H1 (cell line): ENCODE data around the gene KDM8. TPM values are rescaled to one million over a fixed set of nuclear protein-coding genes. Genes with fewer than 3 reads are reported as not detected.

Experiments used
- CTCF ChIA-PET: fragments of 300-600 bp; sonication (Branson Sonifier 250); formaldehyde crosslinking; loops from one replicate; lab custom pipeline; 2021; ENCODE audit not compliant: partially characterized antibody; lab: Charles Lee
- POLR2A ChIA-PET: fragments of 300-600 bp; sonication (Branson Sonifier 250); formaldehyde crosslinking; loops from one replicate; lab custom pipeline; 2021; ENCODE audit warnings: inconsistent platforms; ENCODE audit not compliant: partially characterized antibody; lab: Charles Lee
- DNase-seq, 2 experiments: peaks; one replicate each; pipeline versions ENCODE4 v3.0.0 to v3.0.0-alpha.2; 2010 to 2022; ENCODE audit warnings: low spot score in 2 of 2, low read depth in 1 of 2, mixed read lengths in 1 of 2
- FAIRE-seq: peaks from 2 replicates; lab custom pipeline; 2011; peaks lifted over from hg19 to GRCh38; lab: Jason Lieb, UNC
- H2AFZ ChIP-seq: 2 replicates; pipeline ENCODE4 v1.8.1; 2012; ENCODE audit warnings: low read length, inconsistent platforms
- H2AK5ac ChIP-seq: 2 replicates; pipeline ENCODE4 v1.6.1; 2013; ENCODE audit warnings: low read depth, low read length
- H2BK120ac ChIP-seq: replicated peaks from 2 replicates; pipeline ENCODE3; 2013; ENCODE audit warnings: low read depth, low read length, inconsistent platforms
- H2BK12ac ChIP-seq: 2 replicates; pipeline ENCODE4 v1.6.1; 2013; ENCODE audit warnings: low read depth, low read length
- H2BK15ac ChIP-seq: 2 replicates; pipeline ENCODE4 v1.6.1; 2013; ENCODE audit warnings: low read length
- H2BK20ac ChIP-seq: 2 replicates; pipeline ENCODE4 v1.6.1; 2013; ENCODE audit warnings: low read length
- H2BK5ac ChIP-seq: 2 replicates; pipeline ENCODE4 v1.6.1; 2013; ENCODE audit warnings: low read depth, low read length
- H3K14ac ChIP-seq: 2 replicates; pipeline ENCODE4 v1.6.1; 2013; ENCODE audit warnings: inconsistent platforms; ENCODE audit not compliant: insufficient read length
- H3K18ac ChIP-seq: 2 replicates; pipeline ENCODE4 v1.6.1; 2013; ENCODE audit warnings: low read length; ENCODE audit errors: extremely low read depth
- H3K23ac ChIP-seq: 2 replicates; pipeline ENCODE4 v1.6.1; 2013; ENCODE audit warnings: inconsistent platforms; ENCODE audit not compliant: insufficient read length
- H3K23me2 ChIP-seq: 2 replicates; pipeline ENCODE4 v1.6.1; 2013; ENCODE audit warnings: low read depth, low read length
- H3K27ac ChIP-seq: 2 replicates; pipeline ENCODE4 v1.6.1; 2011; ENCODE audit warnings: low read depth, low read length, inconsistent platforms
- H3K27me3 ChIP-seq, 4 experiments: replicated peaks in 1 of 4; 1 replicate in 1 of 4; 2 replicates in 3 of 4; pipeline versions ENCODE4 v1.6.1 to v1.8.1; 2011 to 2013; ENCODE audit warnings: low read length in 3 of 4, mild to moderate bottlenecking in 3 of 4, inconsistent platforms in 2 of 4, mixed read lengths in 2 of 4, moderate library complexity in 1 of 4; ENCODE audit not compliant: control insufficient read depth in 3 of 4, insufficient read depth in 3 of 4; ENCODE audit errors: extremely low read depth in 1 of 4
- H3K36me3 ChIP-seq, 4 experiments: 2 replicates each; pipeline versions ENCODE4 v1.6.1 to v1.8.1; 2011 to 2013; ENCODE audit warnings: mild to moderate bottlenecking in 4 of 4, low read length in 3 of 4, moderate library complexity in 2 of 4, control low read depth in 1 of 4, inconsistent platforms in 1 of 4; ENCODE audit not compliant: insufficient read depth in 4 of 4, control insufficient read depth in 2 of 4
- H3K4ac ChIP-seq: replicated peaks from 2 replicates; pipeline ENCODE3; 2013; ENCODE audit warnings: low read length, low read depth, mixed read lengths, inconsistent platforms; ENCODE audit not compliant: insufficient read length
- H3K4me1 ChIP-seq, 4 experiments: replicated peaks in 1 of 4; 1 replicate in 1 of 4; 2 replicates in 3 of 4; pipeline versions ENCODE4 v1.6.1 to v1.8.1; 2011 to 2013; ENCODE audit warnings: low read length in 3 of 4, inconsistent platforms in 2 of 4, mixed read lengths in 1 of 4; ENCODE audit not compliant: insufficient read depth in 4 of 4, control insufficient read depth in 3 of 4
- H3K4me2 ChIP-seq, 2 experiments: 2 replicates each; pipeline versions ENCODE4 v1.6.1 to v1.8.1; 2011 to 2013; ENCODE audit warnings: low read depth in 2 of 2, low read length in 2 of 2, control low read depth in 1 of 2, inconsistent platforms in 1 of 2, mild to moderate bottlenecking in 1 of 2; ENCODE audit not compliant: insufficient read depth in 1 of 2
- H3K4me3 ChIP-seq, 4 experiments: fragments of 200-600, 300-600 bp in 1 of 4; sonication (generic), shearing (Covaris generic), sonication (Bioruptor Twin) in 1 of 4; 2 replicates each; pipeline versions ENCODE4 v1.5.1 to v1.8.1; 2011 to 2016; ENCODE audit warnings: low read length in 4 of 4, low read depth in 3 of 4, control low read depth in 2 of 4, inconsistent platforms in 2 of 4, mild to moderate bottlenecking in 2 of 4, mixed read lengths in 1 of 4, moderate library complexity in 1 of 4; ENCODE audit not compliant: insufficient read depth in 2 of 4; ENCODE audit errors: extremely low read depth in 1 of 4
- H3K56ac ChIP-seq: replicated peaks from 2 replicates; pipeline ENCODE3; 2013; ENCODE audit warnings: low read depth, mild to moderate bottlenecking, mixed read lengths, low read length, inconsistent platforms; ENCODE audit not compliant: insufficient read length
- H3K79me1 ChIP-seq: 2 replicates; pipeline ENCODE4 v1.6.1; 2013; ENCODE audit warnings: low read depth, low read length, control low read depth
- H3K79me2 ChIP-seq, 2 experiments: 2 replicates each; pipeline versions ENCODE4 v1.6.1 to v1.8.1; 2012 to 2013; ENCODE audit warnings: low read length in 2 of 2, mild to moderate bottlenecking in 2 of 2, inconsistent platforms in 1 of 2; ENCODE audit not compliant: insufficient read depth in 2 of 2, control insufficient read depth in 1 of 2
- H3K9ac ChIP-seq, 4 experiments: replicated peaks in 1 of 4; 1 replicate in 1 of 4; 2 replicates in 3 of 4; pipeline versions ENCODE4 v1.6.1 to v1.8.1; 2011 to 2013; ENCODE audit warnings: low read depth in 3 of 4, low read length in 3 of 4, control low read depth in 2 of 4, mild to moderate bottlenecking in 2 of 4, moderate library complexity in 2 of 4, inconsistent platforms in 1 of 4; ENCODE audit errors: extremely low read depth in 1 of 4
- H3K9me3 ChIP-seq, 2 experiments: 2 replicates each; pipeline versions ENCODE4 v1.6.1 to v1.8.1; 2012 to 2013; ENCODE audit warnings: mild to moderate bottlenecking in 2 of 2, moderate library complexity in 2 of 2, control low read depth in 1 of 2, inconsistent platforms in 1 of 2, low read depth in 1 of 2, low read length in 1 of 2, mixed read lengths in 1 of 2; ENCODE audit not compliant: insufficient read depth in 2 of 2
- H4K20me1 ChIP-seq, 2 experiments: replicated peaks in 1 of 2; 2 replicates each; pipeline versions ENCODE3 to v1.8.1; 2011 to 2013; ENCODE audit warnings: inconsistent platforms in 2 of 2, low read length in 2 of 2, mild to moderate bottlenecking in 1 of 2; ENCODE audit not compliant: insufficient read depth in 2 of 2, control insufficient read depth in 1 of 2
- H4K5ac ChIP-seq: 2 replicates; pipeline ENCODE4 v1.6.1; 2013; ENCODE audit warnings: low read length, low read depth, mixed read lengths, inconsistent platforms; ENCODE audit not compliant: insufficient read length
- H4K8ac ChIP-seq: 2 replicates; pipeline ENCODE4 v1.8.0; 2013; ENCODE audit warnings: mild to moderate bottlenecking, moderate library complexity, low read length, inconsistent platforms; ENCODE audit not compliant: insufficient read depth; ENCODE audit errors: extremely low read depth
- H4K91ac ChIP-seq: replicated peaks from 2 replicates; pipeline ENCODE3; 2013; ENCODE audit warnings: low read length, mixed read lengths, inconsistent platforms; ENCODE audit not compliant: insufficient read length
- BCL11A ChIP-seq, 2 experiments: IDR thresholded peaks; one replicate each; pipeline ENCODE4 v1.6.1; 2011; ENCODE audit warnings: low read depth in 2 of 2, low read length in 2 of 2, mild to moderate bottlenecking in 2 of 2
- RAD21 ChIP-seq, 2 experiments: IDR thresholded peaks in 1 of 2; conservative IDR thresholded peaks in 1 of 2; 2 replicates each; pipeline ENCODE4 v1.6.1; 2011; ENCODE audit warnings: low read depth in 2 of 2, low read length in 2 of 2, improper control_type of control experiment in 1 of 2, inconsistent platforms in 1 of 2, mild to moderate bottlenecking in 1 of 2, moderate library complexity in 1 of 2
- WGBS, 2 experiments: shearing (Covaris generic) in 1 of 2; methylation state at CpG; one replicate each; pipeline versions ENCODE4 v1.1.6 to v1.1.7; 2013 to 2015; ENCODE audit warnings: low lambda C conversion rate in 2 of 2, mixed read lengths in 2 of 2, inconsistent platforms in 1 of 2, low coverage in 1 of 2, missing lambda C conversion rate in 1 of 2; ENCODE audit not compliant: insufficient replicate concordance in 2 of 2, insufficient coverage in 1 of 2, insufficient read length in 1 of 2; ENCODE audit errors: extremely low coverage in 1 of 2, missing lambda C conversion rate in 1 of 2; 5-methylcytosine and 5-hydroxymethylcytosine counted together
- polyA plus RNA-seq, 7 experiments: library from polyadenylated mRNA; depleted of rRNA in 3 of 7; stranded (reverse) in 5 of 7; unstranded in 2 of 7; fragments of >200 nt in 5 of 7; fragments of 200-250 nt in 2 of 7; gene quantifications; 1 replicate in 5 of 7; 2 replicates in 1 of 7; 4 replicates in 1 of 7; pipeline versions ENCODE4 v1.2.1 to v1.2.3, GENCODE V29; 2011 to 2013; ENCODE audit warnings: missing spikeins in 2 of 7, mixed read lengths in 2 of 7
- total RNA-seq: library from RNA; stranded (reverse); fragmentation: NEBNext Ultra II Directional; extraction: Animal tissue kit (Norgen Biotek cat#: 25700); gene quantifications from 2 replicates; pipeline ENCODE4 v1.2.1, GENCODE V29; 2021

KDM8 gene
- total and polyA plus RNA-seq, 2 of the 8 experiments (the other 6 are each of a cell fraction or from before 2014, with no cell fraction given): 10.3 to 12.8 TPM

- H3K4me2 ChIP-seq: no peak overlapping the region
- no peak overlapping the region for H2BK12ac ChIP-seq
- no peak overlapping the region for H2BK120ac ChIP-seq
- no peak overlapping the region for H3K4me3 ChIP-seq
- no peaks in the 10 kb centered on the region for H3K27me3 ChIP-seq
- 0 out of 7 replicates have a peak, but pooled peaks cover 0 to 2% (median 0%) of the 10 kb centered on the region in 4 experiments for H3K4me1 ChIP-seq
- H4K91ac ChIP-seq: no peak overlapping the region
- TF ChIP-seq RAD21 (IDR thresholded peaks at IDR 0.05 in 1 of 2, conservative IDR thresholded peaks at IDR 0.05 in 1 of 2; ENCODE audit: low read depth in 2 of 2, low read length in 2 of 2) (peak; percentile 2 to 29; a peak in 3 of 4 replicates), BCL11A (IDR thresholded peaks at IDR 0.05; ENCODE audit: low read depth in 2 of 2, low read length in 2 of 2) (no peak)
- TF ChIP-seq, all 59 proteins: peak for 1
- Histone ChIP-seq H3K79me1 (no peaks in the 10 kb centered on the region), H4K8ac (no peak overlapping the region), H2AFZ (no peak overlapping the region), H2AK5ac (no peak overlapping the region), H2BK5ac (no peak overlapping the region), H3K9me3 (no peaks in the 10 kb centered on the region), H3K18ac (no peak overlapping the region), H3K56ac (no peak overlapping the region), H3K4ac (no peak overlapping the region), H3K14ac (no peak overlapping the region), H2BK15ac (no peak overlapping the region), H3K23ac (no peak overlapping the region), H4K5ac (no peak overlapping the region), H3K36me3 (0 out of 8 replicates have a peak, but pooled peaks cover 0 to 3% (median 0%) of the 10 kb centered on the region in 4 experiments), H3K27ac (no peak overlapping the region), H3K23me2 (no peaks in the 10 kb centered on the region), H3K9ac (no peak overlapping the region), H4K20me1 (peaks cover 0 to 1% of the 10 kb centered on the region in 2 experiments), H3K79me2 (no peaks in the 10 kb centered on the region), H2BK20ac (no peak overlapping the region)
- ChIA-PET CTCF (interaction anchor here (0.8 to 17.4 kb wide), 10 partner anchors 9 to 144 kb away, joined by 3 to 241 read pairs (median 4); no protein-coding TSS in a partner anchor), POLR2A (interaction anchor here (0.7 kb wide), 1 partner anchor 115 kb away, joined by 3 read pairs; no protein-coding TSS in a partner anchor)
- FAIRE-seq: no peak
- DNase-seq: no peak
- 89% methylated on average over 16 of the region's 16 CpGs; no CpG with 5 or more reads in 1 of the 2 experiments for WGBS, 2 experiments
Measured at GRCh38 chr16:27230562-27231001, 27.3 kb downstream of the KDM8 start.
